KOPT-K1 (cell line): ENCODE data around the gene AMMECR1L.
A peak's percentile ranks its signal among the peaks of the same experiment; 100 is the strongest.

Experiments
- H3K27ac ChIP-seq: fragments of 200-600 bp; sonication (generic); 2 replicates; pipeline ENCODE4 v1.5.1; 2016; ENCODE audit warnings: antibody characterized with exemption, mild to moderate bottlenecking, low read depth, low read length; ENCODE audit not compliant: poor library complexity, severe bottlenecking
- H3K36me3 ChIP-seq: fragments of 200-600 bp; sonication (generic); 2 replicates; pipeline ENCODE4 v1.5.1; 2017; ENCODE audit warnings: antibody characterized with exemption, mild to moderate bottlenecking, low read length, moderate library complexity; ENCODE audit not compliant: insufficient read depth
- H3K9me3 ChIP-seq: fragments of 200-600 bp; sonication (generic); 2 replicates; pipeline ENCODE4 v1.5.1; 2017; ENCODE audit warnings: antibody characterized with exemption, low read length, mild to moderate bottlenecking; ENCODE audit not compliant: insufficient read depth, poor library complexity, severe bottlenecking

Gene AMMECR1L

GRCh38 chr2:127874378-127875269, 11.1 kb downstream of the AMMECR1L start:
- H3K36me3 ChIP-seq, result peaks cover 61% of the 10 kb centered on the region
- H3K9me3 ChIP-seq, result no peaks in the 10 kb centered on the region
- no peak overlapping the region for H3K27ac ChIP-seq

- Histone ChIP-seq H3K27ac (no peak overlapping the region), H3K9me3 (no peaks in the 10 kb centered on the region), H3K36me3 (peaks cover 61% of the 10 kb centered on the region)
Observed at GRCh38 chr2:127873707-127874303, 12.0 kb downstream of the AMMECR1L start.

- no peak overlapping the region for H3K27ac ChIP-seq
- H3K36me3 ChIP-seq, result peaks cover 67% of the 10 kb centered on the region
- H3K9me3 ChIP-seq, result no peaks in the 10 kb centered on the region
Observed at GRCh38 chr2:127872354-127872753, 13.4 kb downstream of the AMMECR1L start.

GRCh38 chr2:127865926-127866325, 19.8 kb downstream of the AMMECR1L start:
- H3K36me3 ChIP-seq, result peaks cover 79% of the 10 kb centered on the region
- no peaks in the 10 kb centered on the region for H3K9me3 ChIP-seq
- H3K27ac ChIP-seq, result no peak overlapping the region

GRCh38 chr2:127864877-127865276, 20.9 kb downstream of the AMMECR1L start:
- no peaks in the 10 kb centered on the region for H3K9me3 ChIP-seq
- H3K36me3 ChIP-seq, result peaks cover 70% of the 10 kb centered on the region
- no peak overlapping the region for H3K27ac ChIP-seq

- Histone ChIP-seq H3K36me3 (peaks cover 44% of the 10 kb centered on the region), H3K27ac (no peak overlapping the region), H3K9me3 (no peaks in the 10 kb centered on the region)
Observed at GRCh38 chr2:127862228-127862627, 23.5 kb downstream of the AMMECR1L start.

- no peak overlapping the region for H3K27ac ChIP-seq
- H3K36me3 ChIP-seq, result peaks cover 31% of the 10 kb centered on the region
- H3K9me3 ChIP-seq, result no peaks in the 10 kb centered on the region
Observed at GRCh38 chr2:127860130-127860529, 25.6 kb downstream of the AMMECR1L start.

- H3K27ac ChIP-seq, result no peak overlapping the region
- no peaks in the 10 kb centered on the region for H3K9me3 ChIP-seq
- H3K36me3 ChIP-seq, result peaks cover 31% of the 10 kb centered on the region
Observed at GRCh38 chr2:127859712-127860085, 26.1 kb downstream of the AMMECR1L start.

- peak overlapping the region; percentile 85 for H3K27ac ChIP-seq
- peaks cover 36% of the 10 kb centered on the region for H3K36me3 ChIP-seq
- no peaks in the 10 kb centered on the region for H3K9me3 ChIP-seq
Observed at GRCh38 chr2:127857265-127857808, 28.4 kb downstream of the AMMECR1L start.

GRCh38 chr2:127853671-127854070, 32.1 kb downstream of the AMMECR1L start:
- no peaks in the 10 kb centered on the region for H3K9me3 ChIP-seq
- H3K27ac ChIP-seq, result no peak overlapping the region
- peaks cover 72% of the 10 kb centered on the region for H3K36me3 ChIP-seq

GRCh38 chr2:127852388-127852787, 33.4 kb downstream of the AMMECR1L start:
- Histone ChIP-seq H3K36me3 (peaks cover 85% of the 10 kb centered on the region), H3K27ac (no peak overlapping the region), H3K9me3 (no peaks in the 10 kb centered on the region)

- Histone ChIP-seq H3K36me3 (peaks cover 96% of the 10 kb centered on the region), H3K27ac (no peak overlapping the region), H3K9me3 (no peaks in the 10 kb centered on the region)
Observed at GRCh38 chr2:127847931-127848330, 37.8 kb downstream of the AMMECR1L start.

GRCh38 chr2:127844973-127845372, 40.8 kb downstream of the AMMECR1L start:
- peaks cover 66% of the 10 kb centered on the region for H3K36me3 ChIP-seq
- no peaks in the 10 kb centered on the region for H3K9me3 ChIP-seq
- H3K27ac ChIP-seq, result no peak overlapping the region

GRCh38 chr2:127843677-127844076, 42.1 kb downstream of the AMMECR1L start:
- Histone ChIP-seq H3K36me3 (peaks cover 53% of the 10 kb centered on the region), H3K9me3 (no peaks in the 10 kb centered on the region)

GRCh38 chr2:127841466-127842178, 44.1 kb downstream of the AMMECR1L start:
- no peaks in the 10 kb centered on the region for H3K9me3 ChIP-seq
- H3K36me3 ChIP-seq, result peaks cover 33% of the 10 kb centered on the region
- H3K27ac ChIP-seq, result no peak overlapping the region

More at GRCh38 chr2:127843677-127844076, 42.1 kb downstream of the AMMECR1L start:
- H3K27ac ChIP-seq, result no peak overlapping the region
